C4-2B (cell line): ENCODE results near the gene SRSF10.

ENCODE experiments used
- H3K27ac ChIP-seq: fragments of 450-650 bp; 2 replicates; pipeline ENCODE4 v1.5.1; 2017
- CTCF ChIP-seq: fragments of 450-650 bp; conservative IDR thresholded peaks from 2 replicates; pipeline ENCODE4 v1.5.1; 2017; ENCODE audit warnings: mild to moderate bottlenecking
- ZFX ChIP-seq: fragments of 450-650 bp; IDR thresholded peaks from 2 replicates; pipeline ENCODE4 v1.6.1; 2017

Gene SRSF10

DNA sequence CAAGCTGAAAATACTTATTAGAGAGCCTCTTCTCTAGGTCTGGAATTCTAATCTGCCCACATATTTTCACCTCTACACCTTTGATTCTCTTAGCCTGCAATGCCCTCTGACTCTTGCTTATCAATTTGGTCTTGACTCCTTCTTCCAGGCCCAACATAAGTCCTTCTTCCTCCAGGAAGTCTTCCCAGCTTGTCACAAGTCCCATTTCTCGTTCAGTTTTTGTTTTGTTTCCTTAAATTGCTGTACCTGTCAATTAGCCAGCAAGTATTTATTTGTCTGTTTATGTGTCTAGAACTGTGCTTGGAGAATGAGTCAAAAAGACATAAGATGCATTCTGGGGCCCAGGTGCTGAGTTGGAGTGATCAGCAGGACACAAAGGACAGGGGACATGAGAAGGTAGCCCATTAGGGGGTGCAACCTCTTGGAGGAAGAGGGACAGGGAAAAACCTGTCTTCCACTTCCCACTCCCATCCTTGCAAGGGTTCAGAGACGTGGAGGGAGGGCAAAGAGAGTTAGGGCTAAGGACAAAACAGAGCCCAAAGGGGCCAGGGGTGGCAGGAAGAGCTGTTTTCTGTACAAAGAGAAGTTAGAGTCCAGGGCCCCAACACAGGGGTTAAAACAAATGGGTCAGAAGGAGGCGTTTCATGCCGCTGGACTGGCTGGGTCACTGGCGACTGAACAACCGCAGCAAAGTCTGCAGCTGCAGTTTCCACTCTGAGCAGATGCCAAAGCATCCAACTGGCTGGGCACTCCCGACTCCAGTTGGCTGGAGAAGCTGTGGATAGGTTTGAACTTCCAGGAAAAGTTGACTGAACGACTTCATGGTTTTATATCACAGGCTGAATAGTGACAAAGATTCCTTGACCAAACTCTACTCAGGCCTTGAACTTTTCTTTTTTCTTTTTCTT is 56.3 kb downstream of the SRSF10 start:
- no peak overlapping the region for H3K27ac ChIP-seq
- TF ChIP-seq ZFX (no peak), CTCF (no peak)

GRCh38 chr1:23922321-23922943 is 57.7 kb downstream of the SRSF10 start:
- TF ChIP-seq CTCF (no peak), ZFX (no peak)
- H3K27ac ChIP-seq, result no peak overlapping the region

- H3K27ac ChIP-seq, result no peak overlapping the region
- no peak for TF ChIP-seq ZFX
- TF ChIP-seq CTCF, result peak; percentile 38
Measured at GRCh38 chr1:23916209-23917131, 63.7 kb downstream of the SRSF10 start.

- TF ChIP-seq ZFX (no peak), CTCF (no peak)
- no peak overlapping the region for H3K27ac ChIP-seq
Measured at GRCh38 chr1:23915466-23915865, 64.7 kb downstream of the SRSF10 start.

DNA sequence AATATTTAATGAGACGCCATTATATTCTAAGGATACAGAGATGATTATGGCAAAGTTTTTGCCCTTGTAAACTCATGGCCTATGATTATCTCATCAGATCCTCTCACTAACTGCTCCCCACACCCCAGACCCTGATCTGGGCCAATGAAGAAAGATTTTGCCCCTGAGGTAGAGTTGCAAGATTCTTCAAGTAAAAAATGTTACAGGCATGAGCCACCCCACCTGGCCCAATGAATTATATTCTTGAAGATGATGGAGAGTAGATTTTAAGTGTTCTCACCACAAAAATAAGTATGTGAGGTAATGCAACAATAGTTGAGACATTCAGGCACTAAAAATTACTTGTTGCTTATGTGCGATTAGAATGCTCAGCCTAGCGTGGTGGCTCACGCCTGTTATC is 65.2 kb downstream of the SRSF10 start:
- TF ChIP-seq ZFX (no peak), CTCF (no peak)
- H3K27ac ChIP-seq, result no peak overlapping the region
